ENCODE data around the gene SASS6.
A peak's percentile ranks its signal among the peaks of the same experiment; 100 is the strongest.

Gene SASS6, protein sequence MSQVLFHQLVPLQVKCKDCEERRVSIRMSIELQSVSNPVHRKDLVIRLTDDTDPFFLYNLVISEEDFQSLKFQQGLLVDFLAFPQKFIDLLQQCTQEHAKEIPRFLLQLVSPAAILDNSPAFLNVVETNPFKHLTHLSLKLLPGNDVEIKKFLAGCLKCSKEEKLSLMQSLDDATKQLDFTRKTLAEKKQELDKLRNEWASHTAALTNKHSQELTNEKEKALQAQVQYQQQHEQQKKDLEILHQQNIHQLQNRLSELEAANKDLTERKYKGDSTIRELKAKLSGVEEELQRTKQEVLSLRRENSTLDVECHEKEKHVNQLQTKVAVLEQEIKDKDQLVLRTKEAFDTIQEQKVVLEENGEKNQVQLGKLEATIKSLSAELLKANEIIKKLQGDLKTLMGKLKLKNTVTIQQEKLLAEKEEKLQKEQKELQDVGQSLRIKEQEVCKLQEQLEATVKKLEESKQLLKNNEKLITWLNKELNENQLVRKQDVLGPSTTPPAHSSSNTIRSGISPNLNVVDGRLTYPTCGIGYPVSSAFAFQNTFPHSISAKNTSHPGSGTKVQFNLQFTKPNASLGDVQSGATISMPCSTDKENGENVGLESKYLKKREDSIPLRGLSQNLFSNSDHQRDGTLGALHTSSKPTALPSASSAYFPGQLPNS

GRCh38 chr1:100132566-100133477, at the start of gene SASS6, which contains the start of gene TRMT13:
Gene SASS6, minus strand, starts transcription at chr1:100132930. Its CDS starts 116 bp downstream, at chr1:100132814.
Gene TRMT13, plus strand, starts transcription at chr1:100133163. Its CDS starts 6 bp downstream, at chr1:100133169.
- DNase-seq = peak; percentile 93

- DNase-seq = no peak
Observed at GRCh38 chr1:100178091-100178490, 45.4 kb upstream of the SASS6 start, which contains the start of gene LRRC39. Gene LRRC39, minus strand, starts transcription at chr1:100178256. Its CDS starts 9,740 bp downstream, at chr1:100168516.

GRCh38 chr1:100177295-100178041, 44.7 kb upstream of the SASS6 start:
- DNase-seq = no peak

- no peak for DNase-seq
Observed at GRCh38 chr1:100168051-100168450, 35.3 kb upstream of the SASS6 start.

GRCh38 chr1:100164702-100165101, 32.0 kb upstream of the SASS6 start:
- no peak for DNase-seq

GRCh38 chr1:100164216-100164615, 31.5 kb upstream of the SASS6 start:
- no peak for DNase-seq

DNA sequence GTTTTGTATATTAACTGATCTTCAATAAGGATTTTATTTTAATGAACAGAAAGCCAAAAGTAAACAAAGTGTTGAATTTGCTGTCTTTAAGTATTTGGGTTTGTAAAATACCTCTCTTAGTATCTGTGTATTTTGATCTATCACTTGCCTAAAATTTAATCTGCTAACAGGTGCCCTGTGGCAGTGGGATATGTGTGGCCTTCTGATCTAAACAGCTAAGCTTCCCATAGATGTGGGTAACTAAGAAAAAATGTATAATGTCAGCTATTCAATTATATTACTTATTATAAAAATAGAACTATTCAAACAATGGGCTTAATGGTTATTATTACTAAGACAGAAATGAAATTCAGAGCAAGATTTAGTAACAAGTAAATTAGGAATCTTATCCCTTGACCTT, 30.2 kb upstream of the SASS6 start:
- no peak for DNase-seq

- DNase-seq = no peak
Observed at GRCh38 chr1:100152271-100152670, 19.5 kb upstream of the SASS6 start.

DNA sequence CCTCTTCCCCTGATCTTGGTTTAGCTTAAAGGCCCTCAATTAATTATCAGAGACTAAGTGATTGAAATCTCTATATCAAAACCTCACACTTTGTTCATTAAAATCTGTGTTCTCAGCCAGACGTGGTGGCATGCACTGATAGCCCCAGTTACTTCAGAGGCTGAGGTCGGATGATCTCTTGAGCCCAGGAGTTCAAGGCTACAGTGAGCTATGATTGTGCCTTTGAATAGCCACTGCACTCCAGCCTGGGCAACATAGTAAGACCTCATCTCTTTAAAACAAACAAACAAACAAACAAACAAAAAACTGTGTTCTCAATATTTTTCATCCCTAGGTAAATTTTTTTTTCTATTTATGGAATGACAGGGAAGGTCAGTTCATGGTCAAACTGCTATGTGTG, 18.9 kb upstream of the SASS6 start:
- DNase-seq = no peak

DNA sequence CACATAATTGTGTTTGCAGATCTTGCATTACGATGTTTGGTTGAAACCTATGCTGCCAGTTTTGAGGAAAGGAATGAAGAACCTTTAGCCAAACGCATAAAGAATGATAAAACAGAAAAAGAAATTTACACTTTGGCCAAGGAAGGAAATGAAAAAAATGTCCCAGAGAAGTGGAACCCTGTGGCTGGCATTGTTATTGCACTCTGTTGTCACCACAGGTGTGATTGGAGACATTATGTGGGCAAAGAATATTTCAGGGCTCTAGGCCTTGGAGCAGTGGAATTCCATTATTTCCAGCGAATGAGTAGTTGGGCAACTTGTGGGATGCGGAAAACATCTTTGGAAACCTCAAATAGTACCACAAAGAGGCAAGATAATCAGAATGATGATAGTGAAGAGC, 15.1 kb upstream of the SASS6 start:
- DNase-seq = no peak

GRCh38 chr1:100146958-100147357, 14.2 kb upstream of the SASS6 start:
- no peak for DNase-seq

DNA sequence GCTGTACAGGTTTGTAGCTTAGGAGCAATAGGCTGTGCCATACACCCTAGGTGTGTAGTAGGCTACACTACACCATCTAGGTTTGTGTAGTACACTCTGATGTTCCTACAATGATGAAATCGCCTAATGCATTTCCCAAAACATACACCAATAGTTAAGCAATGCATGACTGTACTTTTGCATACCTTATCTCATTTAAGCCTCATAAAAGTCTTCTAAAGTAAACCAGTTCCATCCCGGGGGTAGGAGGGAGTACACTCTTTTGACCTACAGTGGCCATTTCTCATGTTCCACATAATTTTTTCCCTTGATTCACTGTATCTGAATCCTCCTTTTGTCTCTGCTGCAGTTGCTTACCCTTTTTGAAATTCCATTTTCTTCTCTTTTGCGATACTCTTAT, 12.4 kb upstream of the SASS6 start:
- no peak for DNase-seq

- no peak for DNase-seq
Observed at GRCh38 chr1:100142343-100142742, 9.6 kb upstream of the SASS6 start.

- no peak for DNase-seq
Observed at GRCh38 chr1:100141192-100141591, 8.5 kb upstream of the SASS6 start.

- DNase-seq = no peak
Observed at GRCh38 chr1:100137602-100138001, 4.9 kb upstream of the SASS6 start.

DNA sequence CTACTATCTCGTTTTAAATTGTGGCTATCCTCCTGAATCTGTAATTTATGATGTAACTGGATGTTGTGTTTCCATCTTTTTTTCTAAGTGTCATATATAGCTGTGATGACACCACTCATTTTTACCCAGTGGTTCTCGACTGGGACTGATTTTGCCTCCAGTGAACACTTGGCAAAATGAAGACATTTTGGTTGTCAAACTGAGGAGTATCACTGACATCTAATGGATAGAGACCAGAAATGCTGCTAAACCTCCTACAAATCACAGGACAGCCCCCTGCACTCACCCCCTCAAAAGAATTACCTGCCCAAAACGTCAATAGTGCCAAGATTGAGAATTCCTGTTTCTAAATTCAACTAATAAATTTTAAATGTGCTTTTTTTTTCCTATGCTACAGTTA, 2.1 kb upstream of the SASS6 start:
- no peak for DNase-seq

GRCh38 chr1:100131623-100132022, 1.1 kb downstream of the SASS6 start:
- no peak for DNase-seq

DNA sequence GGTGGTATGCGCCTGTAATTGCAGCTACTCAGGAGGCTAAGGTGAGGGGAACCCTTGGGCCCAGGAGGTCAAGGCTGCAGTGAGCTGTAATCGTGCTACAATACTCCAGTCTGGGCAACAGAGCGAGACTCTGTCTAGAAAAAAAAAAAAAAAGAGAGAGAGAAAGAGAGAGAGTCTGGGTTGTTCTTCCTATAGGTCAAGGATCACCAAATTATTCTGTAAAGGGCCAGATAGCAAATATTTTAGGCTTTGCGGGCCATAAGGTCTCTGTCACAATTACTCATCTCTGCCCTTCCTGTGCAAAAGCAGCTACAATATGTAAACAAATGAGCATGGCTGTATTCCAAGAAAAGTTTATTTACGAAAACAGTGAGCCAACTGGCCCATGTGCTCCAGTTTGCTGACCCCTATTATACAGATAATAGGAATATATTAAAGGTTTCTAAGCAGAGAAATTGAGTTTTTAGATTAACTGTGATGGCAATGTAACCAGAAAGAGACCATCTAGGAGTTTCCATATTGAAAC, 2.1 kb downstream of the SASS6 start:
- DNase-seq = no peak

- DNase-seq = no peak
Observed at GRCh38 chr1:100127226-100127625, 5.5 kb downstream of the SASS6 start.

GRCh38 chr1:100122177-100122576, 10.6 kb downstream of the SASS6 start:
- DNase-seq = no peak

- no peak for DNase-seq
Observed at GRCh38 chr1:100115524-100115923, 17.2 kb downstream of the SASS6 start.

DNA sequence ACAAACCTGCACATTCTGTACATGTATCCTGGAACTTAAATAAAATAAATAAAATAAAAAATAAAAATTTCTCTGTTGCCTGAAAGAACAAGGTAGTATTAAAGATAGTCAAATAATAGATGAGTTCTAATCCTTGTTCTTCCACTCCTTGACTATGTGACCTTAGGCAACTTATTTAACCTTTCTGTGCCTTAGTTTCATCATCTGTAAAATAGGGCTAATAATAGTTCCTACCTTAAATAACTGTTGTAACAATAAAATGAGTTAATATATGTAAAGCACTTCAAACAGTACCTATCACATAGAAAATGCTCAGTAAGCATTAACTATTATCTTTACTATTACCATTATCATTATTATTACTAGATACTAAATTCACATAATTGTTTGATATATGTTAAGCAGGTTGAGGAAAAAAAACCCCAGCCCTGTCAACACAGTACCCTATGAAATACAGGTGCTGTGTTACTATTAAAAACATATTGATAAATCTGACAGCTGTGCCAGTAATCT, 23.1 kb downstream of the SASS6 start:
- DNase-seq = no peak
